Measurements from ENCODE around the gene RAB6B.

RAB6B gene

DNA sequence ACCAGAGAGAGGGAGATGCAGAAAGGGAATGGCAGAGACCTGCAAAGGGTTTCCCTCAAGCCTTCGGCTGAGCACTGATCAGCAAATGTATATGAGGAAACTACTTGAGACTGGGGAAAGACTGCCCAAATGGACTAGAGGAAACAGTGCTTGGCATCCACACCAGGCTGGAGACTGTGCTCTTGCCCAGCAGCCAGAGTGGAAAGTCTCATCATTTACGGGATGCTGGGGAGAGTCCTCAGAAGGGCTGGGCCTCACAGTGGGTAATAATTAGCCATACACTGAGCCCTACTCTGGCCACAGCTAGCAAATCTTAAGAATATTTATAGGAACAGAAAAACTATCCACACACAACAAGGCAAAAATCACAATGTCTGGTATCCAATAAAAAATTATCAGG, 18.5 kb downstream of the RAB6B start:
- DNase-seq (ENCODE audit: low spot score) = no peak
- TF ChIP-seq, protein P1, sequence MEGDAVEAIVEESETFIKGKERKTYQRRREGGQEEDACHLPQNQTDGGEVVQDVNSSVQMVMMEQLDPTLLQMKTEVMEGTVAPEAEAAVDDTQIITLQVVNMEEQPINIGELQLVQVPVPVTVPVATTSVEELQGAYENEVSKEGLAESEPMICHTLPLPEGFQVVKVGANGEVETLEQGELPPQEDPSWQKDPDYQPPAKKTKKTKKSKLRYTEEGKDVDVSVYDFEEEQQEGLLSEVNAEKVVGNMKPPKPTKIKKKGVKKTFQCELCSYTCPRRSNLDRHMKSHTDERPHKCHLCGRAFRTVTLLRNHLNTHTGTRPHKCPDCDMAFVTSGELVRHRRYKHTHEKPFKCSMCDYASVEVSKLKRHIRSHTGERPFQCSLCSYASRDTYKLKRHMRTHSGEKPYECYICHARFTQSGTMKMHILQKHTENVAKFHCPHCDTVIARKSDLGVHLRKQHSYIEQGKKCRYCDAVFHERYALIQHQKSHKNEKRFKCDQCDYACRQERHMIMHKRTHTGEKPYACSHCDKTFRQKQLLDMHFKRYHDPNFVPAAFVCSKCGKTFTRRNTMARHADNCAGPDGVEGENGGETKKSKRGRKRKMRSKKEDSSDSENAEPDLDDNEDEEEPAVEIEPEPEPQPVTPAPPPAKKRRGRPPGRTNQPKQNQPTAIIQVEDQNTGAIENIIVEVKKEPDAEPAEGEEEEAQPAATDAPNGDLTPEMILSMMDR (IDR thresholded peaks at IDR 0.05; ENCODE audit: borderline replicate concordance, control extremely low read depth, extremely low read depth, insufficient read depth, missing control alignments) = no peak
- in situ Hi-C loops (cut with MboI; ENCODE audit: low sequenced_read_pairs, unreplicated experiment) = no loop called here

DNA sequence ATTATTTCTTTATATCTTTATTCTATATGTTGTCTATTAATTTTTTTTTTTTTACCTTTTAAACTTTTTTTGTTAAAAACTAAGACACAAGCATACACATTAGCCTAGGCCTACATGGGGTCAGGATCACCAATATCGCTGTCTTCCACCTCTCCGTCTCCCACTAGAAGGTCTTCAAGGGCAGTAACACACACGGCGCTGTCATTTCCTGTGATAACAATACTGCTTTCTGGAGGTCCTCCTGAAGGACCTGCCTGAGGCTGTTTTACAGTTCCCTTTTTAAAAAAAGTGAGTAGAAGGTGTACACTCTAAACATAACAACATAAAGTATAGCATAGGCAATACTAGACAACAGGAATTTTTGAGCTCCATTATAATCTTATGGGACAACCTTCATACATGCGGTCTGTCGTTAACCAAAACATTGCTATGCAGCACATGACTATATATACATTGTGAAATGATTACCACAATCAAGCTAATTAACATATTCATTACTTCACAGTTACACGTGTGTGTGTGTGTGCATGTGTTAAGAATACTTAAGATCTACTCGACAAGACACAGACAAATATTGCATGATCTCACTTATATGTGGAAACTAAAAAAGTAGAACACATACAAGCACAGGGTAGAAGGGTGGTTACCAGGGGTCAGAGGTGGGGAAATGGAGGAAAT, 20.8 kb downstream of the RAB6B start:
- in situ Hi-C loops (cut with MboI; ENCODE audit: low sequenced_read_pairs, unreplicated experiment) = no loop called here
- no peak for DNase-seq (ENCODE audit: low spot score)
- TF ChIP-seq, protein P1 (IDR thresholded peaks at IDR 0.05; ENCODE audit: borderline replicate concordance, control extremely low read depth, extremely low read depth, insufficient read depth, missing control alignments) = no peak

GRCh38 chr3:133874344-133874743, 21.3 kb downstream of the RAB6B start:
- in situ Hi-C loops (cut with MboI; ENCODE audit: low sequenced_read_pairs, unreplicated experiment) = no loop called here
- TF ChIP-seq, protein P1 (IDR thresholded peaks at IDR 0.05; ENCODE audit: borderline replicate concordance, control extremely low read depth, extremely low read depth, insufficient read depth, missing control alignments) = no peak

DNA sequence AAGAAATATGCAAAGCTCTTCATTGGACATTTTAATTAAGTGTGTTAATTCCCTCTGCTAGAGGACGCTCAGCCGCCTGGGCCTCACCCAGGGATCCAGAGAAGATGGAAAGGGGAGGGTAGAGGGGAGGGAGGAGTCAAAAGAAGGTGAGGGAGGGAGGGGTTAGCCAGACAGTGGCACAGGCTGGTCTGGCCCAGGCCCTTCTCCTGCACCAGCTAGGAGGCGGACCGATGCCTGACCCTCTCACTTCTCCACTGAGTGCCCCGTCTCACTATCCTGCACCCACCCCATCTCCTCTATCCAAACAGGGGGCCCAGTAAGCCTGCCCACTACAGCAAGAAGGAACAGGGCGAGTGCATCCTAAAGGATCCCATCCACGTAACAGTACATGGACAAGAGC, 22.9 kb downstream of the RAB6B start:
- DNase-seq (ENCODE audit: low spot score) = no peak
- TF ChIP-seq, protein P1 (IDR thresholded peaks at IDR 0.05; ENCODE audit: borderline replicate concordance, control extremely low read depth, extremely low read depth, insufficient read depth, missing control alignments) = no peak
- in situ Hi-C loops (cut with MboI; ENCODE audit: low sequenced_read_pairs, unreplicated experiment) = no loop called here

More at GRCh38 chr3:133874344-133874743, 21.3 kb downstream of the RAB6B start:
- no peak for DNase-seq (ENCODE audit: low spot score)

- in situ Hi-C loops (cut with MboI; ENCODE audit: low sequenced_read_pairs, unreplicated experiment) = no loop called here
- no peak for DNase-seq (ENCODE audit: low spot score)
- TF ChIP-seq, protein P1 (IDR thresholded peaks at IDR 0.05; ENCODE audit: borderline replicate concordance, control extremely low read depth, extremely low read depth, insufficient read depth, missing control alignments) = no peak
Observed at GRCh38 chr3:133872161-133872560, 23.5 kb downstream of the RAB6B start.

DNA sequence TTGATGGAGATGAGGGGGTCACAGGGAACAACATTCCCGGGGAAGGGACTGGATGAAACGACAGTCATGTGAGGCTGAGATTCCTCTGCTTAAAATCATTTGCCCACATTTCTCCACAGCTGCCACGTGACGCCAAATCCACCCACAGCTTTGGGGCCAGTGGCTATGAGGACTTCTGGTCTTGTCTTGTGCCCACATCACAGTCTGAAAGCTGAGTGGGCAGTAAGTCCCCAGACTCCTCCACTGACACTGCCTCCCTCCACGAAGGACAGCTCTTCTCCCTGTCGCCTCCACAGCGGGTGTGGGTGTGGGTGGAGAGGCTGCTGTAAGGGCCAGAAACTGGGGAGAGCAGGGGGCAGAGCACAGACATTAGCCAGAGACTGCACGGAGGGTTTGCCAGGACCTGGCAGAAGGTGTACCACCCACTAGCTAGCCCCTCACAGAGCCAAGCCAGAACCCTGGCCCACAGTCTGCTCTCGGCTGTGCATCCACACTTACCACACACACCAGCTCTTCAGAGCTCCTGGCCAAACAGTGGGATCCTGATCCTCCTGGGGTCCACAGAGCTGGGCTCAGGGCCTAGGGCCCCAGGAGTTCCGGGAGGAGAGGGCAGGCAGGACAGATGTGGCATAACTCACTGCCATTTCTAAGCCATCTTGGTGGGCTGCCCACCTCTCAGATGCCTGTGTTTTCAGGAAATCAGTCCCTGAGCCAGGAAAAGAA, 24.2 kb downstream of the RAB6B start:
- no peak for DNase-seq (ENCODE audit: low spot score)
- in situ Hi-C loops (cut with MboI; ENCODE audit: low sequenced_read_pairs, unreplicated experiment) = no loop called here
- TF ChIP-seq, protein P1 (IDR thresholded peaks at IDR 0.05; ENCODE audit: borderline replicate concordance, control extremely low read depth, extremely low read depth, insufficient read depth, missing control alignments) = no peak

Data from GM13976 (cell line).